NT2/D1 (cell line): ENCODE data around the gene PAQR7.

ENCODE experiments used
- SUZ12 ChIP-seq: IDR thresholded peaks from 2 replicates; pipeline ENCODE4 v1.6.1; 2011; ENCODE audit not compliant: insufficient read length, insufficient read depth; ENCODE audit errors: extremely low read depth
- YY1 ChIP-seq: IDR thresholded peaks from 2 replicates; pipeline ENCODE4 v1.6.1; 2011; ENCODE audit not compliant: insufficient read length, insufficient read depth
- ZNF274 ChIP-seq: IDR thresholded peaks from 2 replicates; pipeline ENCODE4 v1.6.1; 2011; ENCODE audit warnings: mild to moderate bottlenecking, low read depth, low read length

DNA sequence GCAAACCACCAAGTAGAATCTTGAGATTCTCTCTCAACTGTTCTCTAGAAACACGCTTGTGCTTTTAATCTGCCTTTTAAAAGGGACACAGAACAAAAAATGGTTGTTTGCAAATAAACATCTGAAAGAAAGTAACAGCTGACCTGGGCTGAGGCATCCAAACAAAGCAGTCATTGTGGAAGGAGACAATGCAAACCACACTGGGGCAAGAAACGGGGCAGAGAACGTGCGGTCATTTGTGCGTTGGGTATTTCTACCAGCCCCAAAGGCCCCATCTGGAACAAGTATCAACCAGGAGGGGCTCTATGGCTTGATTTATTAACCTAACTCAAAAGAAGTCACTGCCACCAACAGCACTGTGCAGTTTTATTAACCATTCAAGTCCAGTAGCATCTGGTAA, 24.7 kb upstream of the PAQR7 start:
- TF ChIP-seq SUZ12 = no peak
- TF ChIP-seq ZNF274 = no peak
- TF ChIP-seq YY1 = no peak
